GM12878 (cell line): ENCODE data around the gene RUNDC3A. TPM values are rescaled to one million over a fixed set of nuclear protein-coding genes. Genes with fewer than 3 reads are reported as not detected.

Experiments
- ATAC-seq: fragments of 200-7000 bp; cut with Tn5 transposase; 3 replicates; pipeline ENCODE4 v1.9.1; 2020; ENCODE audit warnings: mild to moderate bottlenecking, moderate library complexity
- BruUV-seq: library from RNA; stranded (reverse); fragments of 400-500 nt; replicated peaks from 2 replicates; lab custom pipeline; 2021; lab: Mats Ljungman, UMichigan
- CTCF ChIA-PET: fragments of 300-600 bp; sonication (Branson Sonifier 250); formaldehyde crosslinking; extraction: SDS; loops from one replicate; lab custom pipeline; 2021; ENCODE audit warnings: inconsistent platforms; lab: Yijun Ruan, JAX
- POLR2A ChIA-PET: fragments of 350-600 bp; formaldehyde crosslinking; extraction: SDS; loops from one replicate; lab custom pipeline; 2021; ENCODE audit warnings: inconsistent platforms; lab: Charles Lee
- RAD21 ChIA-PET: fragments of 300-600 bp; sonication (Branson Sonifier 250); formaldehyde crosslinking; loops from one replicate; lab custom pipeline; 2023; ENCODE audit warnings: antibody characterized with exemption; ENCODE audit not compliant: unreplicated experiment; lab: Charles Lee
- SMC1A ChIA-PET: fragments of 300-600 bp; sonication (Branson Sonifier 250); formaldehyde crosslinking; loops from one replicate; lab custom pipeline; 2023; ENCODE audit not compliant: unreplicated experiment, uncharacterized antibody; lab: Charles Lee
- DNase-seq: peaks from one replicate; pipeline ENCODE4 v3.0.0-alpha.2; 2011; ENCODE audit warnings: low read depth, low spot score
- FAIRE-seq: peaks from 3 replicates; lab custom pipeline; 2011; peaks lifted over from hg19 to GRCh38; lab: Jason Lieb, UNC
- H2AFZ ChIP-seq: 2 replicates; pipeline ENCODE4 v1.6.0; 2011; ENCODE audit warnings: low read depth, low read length, control low read depth; ENCODE audit not compliant: control insufficient read depth
- H3K27ac ChIP-seq: 2 replicates; pipeline ENCODE4 v1.5.1; 2011; ENCODE audit warnings: control low read depth; ENCODE audit not compliant: control insufficient read depth, insufficient read depth
- H3K27me3 ChIP-seq, 2 experiments: replicated peaks in 1 of 2; 2 replicates each; pipeline versions ENCODE4 v1.6.0 to v1.6.1; 2011; ENCODE audit warnings: low read length in 1 of 2; ENCODE audit not compliant: control insufficient read depth in 2 of 2, insufficient read depth in 2 of 2
- H3K36me3 ChIP-seq, 2 experiments: 2 replicates each; pipeline ENCODE4 v1.5.1; 2011; ENCODE audit warnings: low read length in 1 of 2; ENCODE audit not compliant: control insufficient read depth in 2 of 2, insufficient read depth in 2 of 2
- H3K4me1 ChIP-seq: 2 replicates; pipeline ENCODE4 v1.6.1; 2011; ENCODE audit warnings: mild to moderate bottlenecking, low read length, moderate library complexity, mixed read lengths; ENCODE audit not compliant: control insufficient read depth, insufficient read depth
- H3K4me2 ChIP-seq: 2 replicates; pipeline ENCODE4 v1.6.0; 2011; ENCODE audit warnings: control low read depth; ENCODE audit not compliant: control insufficient read depth, insufficient read depth
- H3K4me3 ChIP-seq: fragments of 200-600 bp; sonication (generic); 2 replicates; pipeline ENCODE4 v1.5.1; 2016
- H3K79me2 ChIP-seq: 2 replicates; pipeline ENCODE4 v1.6.0; 2011; ENCODE audit warnings: low read length; ENCODE audit not compliant: control insufficient read depth, insufficient read depth
- H3K9ac ChIP-seq: 2 replicates; pipeline ENCODE4 v1.8.0; 2011; ENCODE audit warnings: low read length, control low read depth, mixed read lengths; ENCODE audit not compliant: control insufficient read depth, insufficient read depth
- H3K9me3 ChIP-seq: replicated peaks from 3 replicates; pipeline ENCODE4 v1.5.1; 2011; ENCODE audit warnings: mild to moderate bottlenecking, low read length; ENCODE audit not compliant: control insufficient read depth, insufficient read depth
- H4K20me1 ChIP-seq: 2 replicates; pipeline ENCODE4 v1.6.0; 2011; ENCODE audit not compliant: control insufficient read depth, insufficient read depth
- EED ChIP-seq: sonication (generic); IDR thresholded peaks from 2 replicates; pipeline ENCODE4 v1.6.1; 2016; ENCODE audit warnings: antibody characterized with exemption, low read depth
- ESRRA ChIP-seq: IDR thresholded peaks from 2 replicates; pipeline ENCODE4 v1.6.1; 2012; ENCODE audit warnings: mild to moderate bottlenecking, low read length, improper control_type of control experiment
- IKZF1 ChIP-seq: fragments of 450-650 bp; conservative IDR thresholded peaks from 2 replicates; pipeline ENCODE4 v1.6.1; 2017; ENCODE audit warnings: antibody characterized with exemption, mild to moderate bottlenecking
- MYC ChIP-seq: IDR thresholded peaks from 2 replicates; pipeline ENCODE4 v1.6.1; 2011; ENCODE audit warnings: mild to moderate bottlenecking, low read length, moderate library complexity, inconsistent platforms; ENCODE audit not compliant: insufficient read depth, insufficient replicate concordance, insufficient read length, severe bottlenecking
- NR2C1 ChIP-seq: fragments of 450-650 bp; IDR thresholded peaks from 2 replicates; pipeline ENCODE4 v1.6.1; 2017; ENCODE audit warnings: antibody characterized with exemption, mild to moderate bottlenecking, moderate library complexity
- PAX5 ChIP-seq: IDR thresholded peaks from 2 replicates; pipeline ENCODE4 v1.6.1; 2011; ENCODE audit warnings: low read depth, low read length, borderline replicate concordance
- RBBP5 ChIP-seq: fragments of 200-600 bp; sonication (generic); conservative IDR thresholded peaks from 2 replicates; pipeline ENCODE4 v1.6.1; 2016
- REST ChIP-seq: IDR thresholded peaks from 2 replicates; pipeline ENCODE4 v1.6.1; 2012; ENCODE audit warnings: mild to moderate bottlenecking, low read depth, low read length
- SIX5 ChIP-seq: IDR thresholded peaks from 2 replicates; pipeline ENCODE4 v1.6.1; 2011; ENCODE audit warnings: mild to moderate bottlenecking, low read depth, low read length, moderate library complexity; ENCODE audit not compliant: severe bottlenecking
- TAF1 ChIP-seq: IDR thresholded peaks from 2 replicates; pipeline ENCODE4 v1.6.1; 2011; ENCODE audit warnings: mild to moderate bottlenecking, low read depth, low read length, borderline replicate concordance
- ZNF207 ChIP-seq: fragments of 450-650 bp; IDR thresholded peaks from 2 replicates; pipeline ENCODE4 v1.6.1; 2014; ENCODE audit warnings: antibody characterized with exemption, mild to moderate bottlenecking, borderline replicate concordance
- ZNF274 ChIP-seq: IDR thresholded peaks from one replicate; pipeline ENCODE4 v1.8.0; 2011; ENCODE audit not compliant: insufficient read length, insufficient read depth
- ZNF384 ChIP-seq: IDR thresholded peaks from 2 replicates; pipeline ENCODE4 v1.6.1; 2012; ENCODE audit warnings: low read depth, mild to moderate bottlenecking, low read length, improper control_type of control experiment, borderline replicate concordance
- WGBS: methylation state at CpG from one replicate; pipeline ENCODE4 v1.1.6; 2016; ENCODE audit warnings: low lambda C conversion rate; ENCODE audit not compliant: insufficient replicate concordance, insufficient coverage; ENCODE audit errors: missing lambda C conversion rate; 5-methylcytosine and 5-hydroxymethylcytosine counted together
- in situ Hi-C: fragments of 300-500 bp; cut with MboI; formaldehyde crosslinking; loops from 9 replicates; pipeline ENCODE4 v1.14.3; 2018; ENCODE audit warnings: mixed read lengths
- intact Hi-C: fragments of 100-400 bp; cut with micrococcal nuclease; formaldehyde crosslinking; loops from one replicate; pipeline ENCODE4 v1.14.2; 2022; ENCODE audit not compliant: unreplicated experiment
- polyA plus RNA-seq, 11 experiments: library from polyadenylated mRNA; depleted of rRNA in 4 of 11; unstranded in 6 of 11; stranded (reverse) in 5 of 11; fragments of >200 nt; fragmentation: Nextera tagmentation in 4 of 11; fragmentation: Illumina TruSeq in 1 of 11; extraction: Ambion mirVana in 4 of 11; extraction: Trizol in 1 of 11; gene quantifications; 1 replicate in 1 of 11; 2 replicates in 10 of 11; pipeline versions ENCODE4 v1.2.1 to v1.2.3, GENCODE V29; 2011 to 2016; ENCODE audit warnings: inconsistent platforms in 2 of 11, missing spikeins in 2 of 11, low read depth in 1 of 11
- total RNA-seq, 4 experiments: library from RNA; depleted of rRNA in 3 of 4; stranded (reverse); fragments of >200 nt in 3 of 4; fragmentation: Illumina TruSeq in 1 of 4; extraction: Trizol in 1 of 4; gene quantifications; 2 replicates each; pipeline versions ENCODE4 v1.2.1 to v1.2.3, GENCODE V29; 2013 to 2021
- TF ChIP-seq, protein P1 (sequence below): fragments of 450-650 bp; IDR thresholded peaks from 2 replicates; pipeline ENCODE4 v1.6.1; 2016; ENCODE audit warnings: mild to moderate bottlenecking
- TF ChIP-seq, protein P2 (sequence below): fragments of 450-650 bp; IDR thresholded peaks from 2 replicates; pipeline ENCODE4 v1.6.1; 2018; ENCODE audit warnings: mild to moderate bottlenecking, low read depth, moderate library complexity; ENCODE audit not compliant: partially characterized antibody

The RUNDC3A gene
- total and polyA plus RNA-seq, 10 of the 15 experiments (the other 5 are each of a cell fraction or from before 2014, with no cell fraction given), result 0.07 to 0.17 TPM; not detected in 8

DNA sequence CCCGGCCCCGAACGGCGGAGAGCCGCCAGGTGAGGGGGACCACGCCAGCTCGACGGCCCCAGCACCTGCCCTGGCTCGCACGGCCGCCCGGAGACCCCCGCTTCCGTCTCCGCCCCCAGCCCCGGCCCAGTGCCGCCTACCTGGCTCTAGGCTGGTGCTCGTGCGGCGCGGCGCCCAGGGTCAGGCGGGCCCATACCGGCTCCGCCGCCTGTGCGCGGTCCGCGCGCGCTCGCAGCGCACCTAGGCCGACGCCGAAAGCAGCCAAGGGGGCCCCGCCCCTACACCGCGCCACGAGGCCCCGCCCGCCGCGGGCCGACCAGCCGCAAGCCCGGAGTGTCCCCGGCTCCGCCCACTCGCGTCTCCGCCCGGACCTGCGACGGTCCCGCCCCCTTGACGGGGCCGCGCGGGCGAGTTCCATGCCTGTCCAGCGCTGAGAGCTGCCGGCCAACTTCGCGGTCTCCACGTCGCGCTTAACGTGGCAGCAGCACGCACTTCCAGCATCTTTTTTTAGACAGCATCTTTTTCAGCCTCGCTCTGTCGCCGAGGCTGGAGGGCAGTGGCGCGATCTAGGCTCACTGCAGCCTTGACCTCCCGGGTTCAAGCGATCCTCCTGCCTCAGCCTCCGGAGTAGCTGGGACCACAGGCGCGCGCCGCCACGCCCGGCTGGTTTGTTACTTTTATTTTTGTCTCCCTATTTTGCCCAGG, 16.3 kb downstream of the RUNDC3A start, which contains the start of gene SLC25A39:
Gene SLC25A39, minus strand, starts transcription at position 253 of the 705 bp plus-strand sequence. CDS start 1,261 bp downstream, outside the sequence.
- peaks cover 26% of the 10 kb centered on the region for H3K79me2 ChIP-seq
- CTCF ChIA-PET, result interaction anchor here (1.0 to 3.8 kb wide), 5 partner anchors 21 to 114 kb away, joined by 3 to 46 read pairs (median 7); partner anchors contain the start of gene GRN
- no peaks in the 10 kb centered on the region for H4K20me1 ChIP-seq
- ATAC-seq, result peak; percentile 80
- SMC1A ChIA-PET, result interaction anchor here (1.0 to 2.1 kb wide), 3 partner anchors 21 to 121 kb away, joined by 3 to 8 read pairs (median 7); no protein-coding TSS in a partner anchor
- DNase-seq, result no peak
- H3K9me3 ChIP-seq, result no peaks in the 10 kb centered on the region
- under 1% methylated on average over 77 of the region's 85 CpGs for WGBS
- in situ Hi-C loops (loop anchor here (5.0 kb wide), 2 partner anchors 122 to 182 kb away; partner anchors contain the start of gene HROB), intact Hi-C loops (loop anchor here (5.0 kb wide), 1 partner anchor 182 kb away; the partner anchor contains the start of gene HROB)
- H2AFZ ChIP-seq, result peak within 1 kb of the TSS; percentile 71
- peaks cover 8 to 17% of the 10 kb centered on the region in 2 experiments; a peak in 3 of 4 replicates for H3K36me3 ChIP-seq
- RAD21 ChIA-PET, result interaction anchor here (0.9 to 3.6 kb wide), 9 partner anchors 21 to 201 kb away, joined by 3 to 40 read pairs (median 4); partner anchors contain the start of genes GRN and HDAC5
- H3K4me1 ChIP-seq, result peaks cover 8% of the 10 kb centered on the region
- no TSS peak for BruUV-seq
- POLR2A ChIA-PET, result interaction anchor here (0.9 to 2.6 kb wide), 6 partner anchors 13 to 115 kb away, joined by 3 to 10 read pairs (median 6); no protein-coding TSS in a partner anchor
- H3K27ac ChIP-seq, result peak within 1 kb of the TSS; percentile 96
- peak; percentile 52 for FAIRE-seq
- H3K4me2 ChIP-seq, result peak within 1 kb of the TSS; percentile 91
- H3K9ac ChIP-seq, result peak within 1 kb of the TSS; percentile 90
- no peaks in the 10 kb centered on the region for H3K27me3 ChIP-seq
- H3K4me3 ChIP-seq, result peak within 1 kb of the TSS; percentile 97
- TF ChIP-seq ZNF384, result no peak
- TF ChIP-seq RBBP5, result no peak
- TF ChIP-seq, protein P1, sequence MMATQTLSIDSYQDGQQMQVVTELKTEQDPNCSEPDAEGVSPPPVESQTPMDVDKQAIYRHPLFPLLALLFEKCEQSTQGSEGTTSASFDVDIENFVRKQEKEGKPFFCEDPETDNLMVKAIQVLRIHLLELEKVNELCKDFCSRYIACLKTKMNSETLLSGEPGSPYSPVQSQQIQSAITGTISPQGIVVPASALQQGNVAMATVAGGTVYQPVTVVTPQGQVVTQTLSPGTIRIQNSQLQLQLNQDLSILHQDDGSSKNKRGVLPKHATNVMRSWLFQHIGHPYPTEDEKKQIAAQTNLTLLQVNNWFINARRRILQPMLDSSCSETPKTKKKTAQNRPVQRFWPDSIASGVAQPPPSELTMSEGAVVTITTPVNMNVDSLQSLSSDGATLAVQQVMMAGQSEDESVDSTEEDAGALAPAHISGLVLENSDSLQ, result no peak; the same call in 1 of the 2 replicates
- no peak for TF ChIP-seq ESRRA
- TF ChIP-seq IKZF1, result peak; percentile 73
- TF ChIP-seq REST, result peak; percentile 44; the same call in 1 of the 2 replicates
- TF ChIP-seq, protein P2, sequence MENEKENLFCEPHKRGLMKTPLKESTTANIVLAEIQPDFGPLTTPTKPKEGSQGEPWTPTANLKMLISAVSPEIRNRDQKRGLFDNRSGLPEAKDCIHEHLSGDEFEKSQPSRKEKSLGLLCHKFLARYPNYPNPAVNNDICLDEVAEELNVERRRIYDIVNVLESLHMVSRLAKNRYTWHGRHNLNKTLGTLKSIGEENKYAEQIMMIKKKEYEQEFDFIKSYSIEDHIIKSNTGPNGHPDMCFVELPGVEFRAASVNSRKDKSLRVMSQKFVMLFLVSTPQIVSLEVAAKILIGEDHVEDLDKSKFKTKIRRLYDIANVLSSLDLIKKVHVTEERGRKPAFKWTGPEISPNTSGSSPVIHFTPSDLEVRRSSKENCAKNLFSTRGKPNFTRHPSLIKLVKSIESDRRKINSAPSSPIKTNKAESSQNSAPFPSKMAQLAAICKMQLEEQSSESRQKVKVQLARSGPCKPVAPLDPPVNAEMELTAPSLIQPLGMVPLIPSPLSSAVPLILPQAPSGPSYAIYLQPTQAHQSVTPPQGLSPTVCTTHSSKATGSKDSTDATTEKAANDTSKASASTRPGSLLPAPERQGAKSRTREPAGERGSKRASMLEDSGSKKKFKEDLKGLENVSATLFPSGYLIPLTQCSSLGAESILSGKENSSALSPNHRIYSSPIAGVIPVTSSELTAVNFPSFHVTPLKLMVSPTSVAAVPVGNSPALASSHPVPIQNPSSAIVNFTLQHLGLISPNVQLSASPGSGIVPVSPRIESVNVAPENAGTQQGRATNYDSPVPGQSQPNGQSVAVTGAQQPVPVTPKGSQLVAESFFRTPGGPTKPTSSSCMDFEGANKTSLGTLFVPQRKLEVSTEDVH, result no peak
- TF ChIP-seq NR2C1, result peak; percentile 40; the same call in 1 of the 2 replicates
- no peak for TF ChIP-seq SIX5
- TF ChIP-seq PAX5, result peak; percentile 56; the same call in 1 of the 2 replicates
- no peak for TF ChIP-seq ZNF274
- TF ChIP-seq MYC, result peak; percentile 74
- TF ChIP-seq ZNF207, result 0 out of 2 replicates have a peak, but pooled peaks have one; percentile 48
- TF ChIP-seq EED, result peak; percentile 36; the same call in 1 of the 2 replicates
- TF ChIP-seq TAF1, result no peak
